Activated CD8-positive, alpha-beta T cell treated with anti-CD3 and anti-CD28 coated beads for 36 hours (primary cell): ENCODE measurements around the gene ROBO3. TPM values are rescaled to one million over a fixed set of nuclear protein-coding genes. Genes with fewer than 3 reads are reported as not detected.

Experiments used
- ATAC-seq: fragments of 200-7000 bp; cut with Tn5 transposase; one replicate; pipeline ENCODE4 v1.10.0; 2021; ENCODE audit warnings: mild to moderate bottlenecking, moderate library complexity
- CTCF ChIA-PET: fragments of 350-600 bp; sonication (Branson Sonifier 250); formaldehyde crosslinking; loops from one replicate; lab custom pipeline; 2021; ENCODE audit warnings: antibody characterized with exemption; lab: Charles Lee
- POLR2A ChIA-PET: fragments of 350-600 bp; sonication (Branson Sonifier 250); formaldehyde crosslinking; loops from one replicate; lab custom pipeline; 2021; ENCODE audit warnings: antibody characterized with exemption; lab: Charles Lee
- DNase-seq: peaks from one replicate; pipeline ENCODE4 v3.0.0-alpha.2; 2020
- H3K27ac Mint-ChIP-seq: one replicate; pipeline ENCODE4 v1.8.0; 2021; ENCODE audit warnings: mild to moderate bottlenecking, mixed read lengths
- H3K27me3 Mint-ChIP-seq: one replicate; pipeline ENCODE4 v1.8.0; 2021; ENCODE audit warnings: mixed read lengths
- H3K36me3 Mint-ChIP-seq: one replicate; pipeline ENCODE4 v1.8.0; 2021; ENCODE audit warnings: low read depth, mixed read lengths
- H3K4me1 Mint-ChIP-seq: one replicate; pipeline ENCODE4 v1.8.0; 2021; ENCODE audit warnings: low read depth, mixed read lengths
- H3K4me3 Mint-ChIP-seq: one replicate; pipeline ENCODE4 v1.8.0; 2021; ENCODE audit warnings: mild to moderate bottlenecking, moderate library complexity, mixed read lengths
- H3K9me3 Mint-ChIP-seq: one replicate; pipeline ENCODE4 v1.8.0; 2021; ENCODE audit warnings: mixed read lengths
- CTCF ChIP-seq: fragments of 200-600 bp; IDR thresholded peaks from one replicate; pipeline ENCODE4 v1.8.0; 2022; ENCODE audit warnings: antibody characterized with exemption, mild to moderate bottlenecking
- intact Hi-C: fragments of 100-400 bp; cut with micrococcal nuclease; formaldehyde crosslinking; loops from one replicate; pipeline ENCODE4 v1.10.0; 2022
- total RNA-seq, 2 experiments: library from RNA; stranded (reverse); gene quantifications; one replicate each; pipeline ENCODE4 v1.2.3, GENCODE V29; 2021

Gene ROBO3
- total RNA-seq, 2 experiments from 2014 or later: 17.6 to 18.4 TPM

DNA sequence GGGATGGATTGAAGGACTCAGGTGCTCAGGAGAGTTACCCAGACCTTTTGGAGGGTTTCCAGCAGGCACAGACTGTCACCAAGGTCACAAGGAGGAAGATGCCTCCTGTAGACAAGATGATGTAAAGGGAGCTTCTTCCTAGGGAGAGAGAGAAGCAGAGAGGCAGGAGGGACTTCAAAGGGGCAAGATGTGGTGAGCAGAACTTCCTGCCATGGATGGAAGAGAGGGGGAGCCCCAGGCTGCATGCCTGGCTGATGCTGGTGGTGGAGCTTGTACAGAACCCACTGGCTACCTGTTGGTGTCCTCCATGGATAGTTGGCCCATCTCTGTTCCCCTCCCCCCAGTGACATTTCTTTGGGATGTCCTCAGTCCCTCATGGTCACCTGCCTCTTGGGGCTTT, 58.1 kb downstream of the ROBO3 start:
- no peak for TF ChIP-seq CTCF
- Mint-ChIP-seq H3K27ac (no peak overlapping the region), H3K4me3 (no peak overlapping the region), H3K4me1 (peaks cover 13% of the 10 kb centered on the region), H3K9me3 (no peaks in the 10 kb centered on the region), H3K36me3 (no peaks in the 10 kb centered on the region), H3K27me3 (no peaks in the 10 kb centered on the region)
- intact Hi-C loops: no loop called here
- ChIA-PET POLR2A (interaction anchor here (1.1 to 2.1 kb wide), 2 partner anchors 13 to 30 kb away, joined by 3 to 9 read pairs; partner anchors contain the start of gene CCDC15), CTCF (interaction anchor here (3.4 kb wide), 1 partner anchor 47 kb away, joined by 13 read pairs; no protein-coding TSS in a partner anchor)
- peak; percentile 32 for DNase-seq
- ATAC-seq: peak; percentile 42

DNA sequence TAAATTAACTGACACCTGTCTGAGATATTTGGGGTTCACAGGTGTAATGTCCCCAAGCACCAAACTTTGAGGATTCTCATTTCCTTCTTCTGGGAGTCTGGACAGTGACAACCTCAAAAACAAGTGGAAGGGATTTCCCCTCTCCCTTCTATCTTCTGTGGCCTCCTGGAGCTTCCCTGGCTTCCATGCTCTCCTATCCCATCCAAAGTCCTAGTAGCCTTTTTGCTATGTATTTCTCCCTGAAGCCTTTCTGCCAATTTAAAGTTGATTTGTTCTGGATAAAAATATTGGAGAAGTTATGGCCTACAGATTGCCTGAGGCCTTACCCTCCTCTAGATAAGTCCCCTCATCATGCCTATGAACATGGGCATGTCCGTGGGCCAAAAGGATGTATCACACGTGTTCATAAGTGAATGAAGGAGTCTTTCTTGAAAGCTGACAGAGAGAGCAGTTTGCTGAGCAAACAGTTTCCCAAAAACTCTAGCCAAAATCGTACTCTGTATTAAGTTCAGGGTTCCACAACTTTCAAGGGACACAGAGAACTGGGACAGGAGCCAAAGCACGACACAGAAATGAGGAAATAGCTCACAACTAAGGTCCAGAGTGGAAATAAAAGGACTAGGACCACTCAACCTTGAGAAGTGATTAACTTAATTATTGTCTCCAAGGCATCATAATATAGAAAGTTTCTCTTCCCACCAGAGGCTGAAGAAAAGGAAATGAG, 63.9 kb downstream of the ROBO3 start:
- no peak for TF ChIP-seq CTCF
- Mint-ChIP-seq H3K27me3 (no peaks in the 10 kb centered on the region), H3K4me1 (peaks cover 8% of the 10 kb centered on the region), H3K4me3 (no peak overlapping the region), H3K9me3 (no peaks in the 10 kb centered on the region), H3K36me3 (no peaks in the 10 kb centered on the region), H3K27ac (no peak overlapping the region)
- POLR2A ChIA-PET: interaction anchor here (1.1 kb wide), 1 partner anchor 13 kb away, joined by 3 read pairs; no protein-coding TSS in a partner anchor
- no peak for ATAC-seq
- DNase-seq: no peak
- CTCF ChIA-PET: no interaction called here
- intact Hi-C loops: no loop called here

GRCh38 chr11:124930799-124931198, 65.6 kb downstream of the ROBO3 start:
- H3K36me3 Mint-ChIP-seq: no peaks in the 10 kb centered on the region
- ATAC-seq (peak; percentile 62), DNase-seq (no peak)
- POLR2A ChIA-PET: no interaction called here
- no peaks in the 10 kb centered on the region for H3K9me3 Mint-ChIP-seq
- intact Hi-C loops: no loop called here
- no peak for TF ChIP-seq CTCF
- H3K4me3 Mint-ChIP-seq: no peak overlapping the region
- CTCF ChIA-PET: interaction anchor here (0.7 to 1.5 kb wide), 4 partner anchors 19 to 94 kb away, joined by 3 to 4 read pairs (median 3); no protein-coding TSS in a partner anchor
- peak overlapping the region; percentile 18 for H3K27ac Mint-ChIP-seq
- no peaks in the 10 kb centered on the region for H3K27me3 Mint-ChIP-seq
- peaks cover 8% of the 10 kb centered on the region for H3K4me1 Mint-ChIP-seq

Other genes starting within 250 kb of the ROBO3 start
- 10 to 100 TPM; 31.9 to 32.1 TPM for gene TBRG1, start 242.6 kb upstream of the ROBO3 start, total RNA-seq
- gene SIAE, start 191.7 kb upstream of the ROBO3 start, total RNA-seq: 1 to 10 TPM; 5.0 to 6.2 TPM
- gene SPA17, start 191.5 kb upstream of the ROBO3 start, total RNA-seq: 1 to 10 TPM; 3.1 to 3.6 TPM
- 1 to 10 TPM; 5.7 to 6.4 TPM for gene NRGN, start 125.5 kb upstream of the ROBO3 start, total RNA-seq
- gene VSIG2, start 113.2 kb upstream of the ROBO3 start, total RNA-seq: under 1 TPM in 1 of 2 experiments, not detected in 1; 0.32 TPM
- under 1 TPM; 0.60 to 0.65 TPM for gene ESAM, start 103.1 kb upstream of the ROBO3 start, total RNA-seq
- 1 to 10 TPM; 5.8 to 7.3 TPM for gene MSANTD2, start 65.0 kb upstream of the ROBO3 start, total RNA-seq
- not detected for gene ROBO4, start 32.4 kb downstream of the ROBO3 start, total RNA-seq
- gene HEPN1, start 53.8 kb downstream of the ROBO3 start, total RNA-seq: not detected
- under 1 TPM in 1 of 2 experiments, not detected in 1; 0.11 TPM for gene HEPACAM, start 70.6 kb downstream of the ROBO3 start, total RNA-seq
- 1 to 10 TPM; 4.2 to 4.8 TPM for gene CCDC15, start 88.8 kb downstream of the ROBO3 start, total RNA-seq
- gene SLC37A2, start 197.9 kb downstream of the ROBO3 start, total RNA-seq: under 1 TPM; 0.70 to 0.74 TPM
- gene TMEM218, start 246.2 kb downstream of the ROBO3 start, total RNA-seq: 10 to 100 TPM; 12.7 to 13.3 TPM